ENCODE measurements around the gene PPP3CA.

Gene PPP3CA

DNA sequence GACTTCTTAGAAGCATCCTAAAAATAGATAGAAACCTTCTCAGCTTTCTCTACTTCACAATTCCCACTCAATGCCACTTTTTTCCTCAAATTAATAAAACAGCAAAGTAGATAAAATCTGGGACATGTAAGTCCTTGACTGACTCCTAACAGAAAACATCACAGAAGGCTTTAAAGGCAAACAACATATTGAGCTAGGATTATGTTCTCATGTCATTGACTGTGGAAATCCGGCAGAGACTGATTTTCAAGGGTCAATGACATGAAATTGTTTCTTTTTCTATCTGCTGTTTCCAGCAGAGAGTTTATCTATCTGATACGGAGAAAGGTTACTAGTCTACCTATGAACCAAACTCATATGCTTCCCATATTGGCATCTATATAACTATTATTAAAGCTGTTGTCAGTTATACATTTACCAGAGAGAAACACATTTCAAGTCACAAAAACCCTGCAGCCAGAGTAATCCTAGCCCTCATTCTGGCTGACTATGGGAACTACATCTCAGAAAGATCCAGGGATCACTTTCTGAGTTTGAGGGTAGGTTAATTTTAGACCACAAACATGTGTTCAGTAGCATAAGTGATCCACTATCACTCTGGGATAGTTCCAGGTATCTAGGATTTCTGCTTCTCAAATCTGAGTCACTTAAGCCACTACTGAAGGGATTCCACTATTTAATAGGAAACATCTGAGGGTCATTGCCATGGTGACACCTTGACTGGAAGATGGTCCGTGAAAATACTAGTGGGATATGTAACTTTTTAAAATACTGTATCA is 147.6 kb downstream of the PPP3CA start:
- ChIA-PET POLR2A (no interaction called here), CTCF (interaction anchor here (1.4 kb wide), 1 partner anchor 17 kb away, joined by 4 read pairs; no protein-coding TSS in a partner anchor)
- DNase-seq (ENCODE audit: extremely low spot score), result no peak
- TF ChIP-seq, protein P1, sequence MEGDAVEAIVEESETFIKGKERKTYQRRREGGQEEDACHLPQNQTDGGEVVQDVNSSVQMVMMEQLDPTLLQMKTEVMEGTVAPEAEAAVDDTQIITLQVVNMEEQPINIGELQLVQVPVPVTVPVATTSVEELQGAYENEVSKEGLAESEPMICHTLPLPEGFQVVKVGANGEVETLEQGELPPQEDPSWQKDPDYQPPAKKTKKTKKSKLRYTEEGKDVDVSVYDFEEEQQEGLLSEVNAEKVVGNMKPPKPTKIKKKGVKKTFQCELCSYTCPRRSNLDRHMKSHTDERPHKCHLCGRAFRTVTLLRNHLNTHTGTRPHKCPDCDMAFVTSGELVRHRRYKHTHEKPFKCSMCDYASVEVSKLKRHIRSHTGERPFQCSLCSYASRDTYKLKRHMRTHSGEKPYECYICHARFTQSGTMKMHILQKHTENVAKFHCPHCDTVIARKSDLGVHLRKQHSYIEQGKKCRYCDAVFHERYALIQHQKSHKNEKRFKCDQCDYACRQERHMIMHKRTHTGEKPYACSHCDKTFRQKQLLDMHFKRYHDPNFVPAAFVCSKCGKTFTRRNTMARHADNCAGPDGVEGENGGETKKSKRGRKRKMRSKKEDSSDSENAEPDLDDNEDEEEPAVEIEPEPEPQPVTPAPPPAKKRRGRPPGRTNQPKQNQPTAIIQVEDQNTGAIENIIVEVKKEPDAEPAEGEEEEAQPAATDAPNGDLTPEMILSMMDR (IDR thresholded peaks at IDR 0.05; ENCODE audit: control extremely low read depth, extremely low read depth, low read depth, missing control alignments), result no peak

- ChIA-PET POLR2A (no interaction called here), CTCF (interaction anchor here (1.4 kb wide), 1 partner anchor 16 kb away, joined by 4 read pairs; no protein-coding TSS in a partner anchor)
- TF ChIP-seq, protein P1 (IDR thresholded peaks at IDR 0.05; ENCODE audit: control extremely low read depth, extremely low read depth, low read depth, missing control alignments), result no peak
- no peak for DNase-seq (ENCODE audit: extremely low spot score)
These were observed 148.5 kb downstream of the PPP3CA start for GRCh38 chr4:101198682-101199339.

GRCh38 chr4:101197350-101197749 is 150.0 kb downstream of the PPP3CA start:
- DNase-seq (ENCODE audit: extremely low spot score), result no peak
- TF ChIP-seq, protein P1 (IDR thresholded peaks at IDR 0.05; ENCODE audit: control extremely low read depth, extremely low read depth, low read depth, missing control alignments), result no peak
- CTCF ChIA-PET, result interaction anchor here (0.9 kb wide), 1 partner anchor 28 kb away, joined by 3 read pairs; no protein-coding TSS in a partner anchor
- POLR2A ChIA-PET, result no interaction called here

- ChIA-PET CTCF (no interaction called here), POLR2A (no interaction called here)
- DNase-seq (ENCODE audit: extremely low spot score), result no peak
- TF ChIP-seq, protein P1 (IDR thresholded peaks at IDR 0.05; ENCODE audit: control extremely low read depth, extremely low read depth, low read depth, missing control alignments), result no peak
These were observed 155.1 kb downstream of the PPP3CA start for GRCh38 chr4:101192244-101192643.

DNA sequence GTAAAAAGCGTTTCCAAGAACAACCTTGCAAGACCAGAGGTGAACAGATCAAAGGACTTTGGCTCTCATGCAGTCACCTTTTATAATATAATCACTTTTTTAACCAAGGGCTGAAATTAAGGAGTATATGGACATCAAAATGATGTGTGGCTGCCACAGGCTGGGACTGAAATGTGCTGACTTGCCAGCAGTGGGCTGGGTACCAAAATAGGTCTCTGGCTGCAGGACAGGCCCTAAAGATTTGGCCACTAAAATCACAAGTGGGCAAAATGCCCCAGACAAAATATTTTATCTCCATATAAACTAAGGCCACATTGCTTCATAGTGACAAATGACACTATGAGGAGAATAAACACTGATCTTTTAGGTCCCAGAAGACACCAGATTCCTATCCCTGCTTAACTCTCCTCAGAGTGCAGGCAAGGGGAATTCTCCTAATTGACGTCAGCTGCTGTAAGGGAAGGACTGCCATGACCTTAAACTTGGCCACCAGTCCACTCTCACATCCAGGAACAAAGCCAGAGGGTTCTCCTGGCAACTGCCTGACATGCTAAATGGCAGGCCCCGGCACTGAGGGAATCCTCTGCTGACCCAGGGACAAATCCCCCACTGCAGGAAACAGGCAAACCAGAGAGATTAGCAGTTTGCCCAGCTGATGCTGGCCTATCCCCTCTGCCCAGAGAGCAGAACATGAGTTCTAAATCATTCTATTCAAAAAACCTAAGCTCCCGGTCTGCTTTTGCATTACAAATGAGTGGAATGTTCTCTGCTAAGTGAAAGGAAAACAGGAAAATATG is 155.8 kb downstream of the PPP3CA start:
- DNase-seq (ENCODE audit: extremely low spot score), result no peak
- POLR2A ChIA-PET, result no interaction called here
- CTCF ChIA-PET, result no interaction called here
- TF ChIP-seq, protein P1 (IDR thresholded peaks at IDR 0.05; ENCODE audit: control extremely low read depth, extremely low read depth, low read depth, missing control alignments), result no peak

GRCh38 chr4:101190751-101191150 is 156.6 kb downstream of the PPP3CA start:
- ChIA-PET CTCF (no interaction called here), POLR2A (no interaction called here)
- no peak for DNase-seq (ENCODE audit: extremely low spot score)
- TF ChIP-seq, protein P1 (IDR thresholded peaks at IDR 0.05; ENCODE audit: control extremely low read depth, extremely low read depth, low read depth, missing control alignments), result no peak

Measured in GM10248 (cell line).